BE2C (cell line): Measurements from ENCODE around the gene ISOC2.
"Not testable (repeated sequence)": the region's sequence is repeated elsewhere in the genome, so short reads cannot be mapped to it uniquely, and the experiment has no call there.

Experiments
- DNase-seq: peaks from one replicate; pipeline ENCODE4 v3.0.0-alpha.2; 2020
- H3K27me3 ChIP-seq: fragments of 250-450 bp; sonication (Bioruptor Pico); 2 replicates; pipeline ENCODE4 v1.5.1; 2020; ENCODE audit warnings: mild to moderate bottlenecking
- H3K36me3 ChIP-seq: fragments of 250-450 bp; sonication (Bioruptor Pico); 2 replicates; pipeline ENCODE4 v1.5.1; 2020; ENCODE audit warnings: mild to moderate bottlenecking
- H3K4me1 ChIP-seq: fragments of 250-450 bp; sonication (Bioruptor Pico); 2 replicates; pipeline ENCODE4 v1.5.1; 2020
- H3K4me3 ChIP-seq: 2 replicates; pipeline ENCODE4 v1.5.1; 2011; ENCODE audit warnings: low read depth, low read length
- H3K9me3 ChIP-seq: fragments of 250-450 bp; sonication (Bioruptor Pico); 2 replicates; pipeline ENCODE4 v1.5.1; 2020
- CTCF ChIP-seq: IDR thresholded peaks from 2 replicates; pipeline ENCODE4 v1.5.1; 2012; ENCODE audit warnings: mild to moderate bottlenecking, low read depth, low read length

ISOC2 gene

GRCh38 chr19:55424518-55424917, 36.9 kb downstream of the ISOC2 start:
- no peak for TF ChIP-seq CTCF
- no peak for DNase-seq
- peaks cover 3% of the 10 kb centered on the region; the same call in 1 of the 2 replicates for H3K27me3 ChIP-seq
- H3K4me3 ChIP-seq = no peak overlapping the region
- H3K36me3 ChIP-seq = no peaks in the 10 kb centered on the region
- H3K4me1 ChIP-seq = no peaks in the 10 kb centered on the region
- H3K9me3 ChIP-seq = no peaks in the 10 kb centered on the region

GRCh38 chr19:55423225-55424005, 38.0 kb downstream of the ISOC2 start:
- no peak for DNase-seq
- H3K4me1 ChIP-seq = no peaks in the 10 kb centered on the region

GRCh38 chr19:55421281-55421680, 40.2 kb downstream of the ISOC2 start:
- H3K4me1 ChIP-seq, H3K27me3 ChIP-seq, H3K9me3 ChIP-seq, DNase-seq, H3K36me3 ChIP-seq, H3K4me3 ChIP-seq: not testable (repeated sequence)

More at GRCh38 chr19:55423225-55424005, 38.0 kb downstream of the ISOC2 start:
- H3K4me3 ChIP-seq = no peak overlapping the region
- H3K9me3 ChIP-seq = no peaks in the 10 kb centered on the region
- no peak for TF ChIP-seq CTCF
- no peaks in the 10 kb centered on the region for H3K36me3 ChIP-seq
- peaks cover 3% of the 10 kb centered on the region; the same call in 1 of the 2 replicates for H3K27me3 ChIP-seq

GRCh38 chr19:55419624-55420236, 41.7 kb downstream of the ISOC2 start:
- DNase-seq = no peak
- no peak for TF ChIP-seq CTCF
- Histone ChIP-seq H3K4me1 (no peaks in the 10 kb centered on the region), H3K36me3 (no peaks in the 10 kb centered on the region), H3K4me3 (no peak overlapping the region), H3K9me3 (no peaks in the 10 kb centered on the region), H3K27me3 (0 out of 2 replicates have a peak, but pooled peaks cover 3% of the 10 kb centered on the region)

- Histone ChIP-seq H3K27me3 (0 out of 2 replicates have a peak, but pooled peaks cover 3% of the 10 kb centered on the region), H3K4me1 (no peaks in the 10 kb centered on the region), H3K9me3 (no peaks in the 10 kb centered on the region), H3K36me3 (no peaks in the 10 kb centered on the region), H3K4me3 (no peak overlapping the region)
- no peak for TF ChIP-seq CTCF
- DNase-seq = no peak
Observed at GRCh38 chr19:55419103-55419502, 42.3 kb downstream of the ISOC2 start.

- no peaks in the 10 kb centered on the region for H3K36me3 ChIP-seq
- H3K27me3 ChIP-seq = no peaks in the 10 kb centered on the region
- peak; percentile 85 for TF ChIP-seq CTCF
- no peaks in the 10 kb centered on the region for H3K9me3 ChIP-seq
- H3K4me1 ChIP-seq = no peaks in the 10 kb centered on the region
- peak; percentile 77 for DNase-seq
- H3K4me3 ChIP-seq = no peak overlapping the region
Observed at GRCh38 chr19:55418185-55418584, 43.3 kb downstream of the ISOC2 start.
